Vagina (tissue), 2 donors: Measurements from ENCODE around the gene NGEF. TPM values are rescaled to one million over a fixed set of nuclear protein-coding genes. Genes with fewer than 3 reads are reported as not detected.

Experiments used
- DNase-seq, 2 donors: peaks; one replicate each; pipeline ENCODE4 v3.0.0-alpha.2; 2017; ENCODE audit errors: extremely low spot score in 2 of 2
- H3K27ac ChIP-seq: fragments of 200-600 bp; sonication (generic); one replicate; pipeline ENCODE4 v1.5.1; 2019
- H3K27me3 ChIP-seq: fragments of 200-600 bp; sonication (generic); one replicate; pipeline ENCODE4 v1.5.1; 2019
- H3K36me3 ChIP-seq, 2 donors: fragments of 200-600 bp; sonication (generic); one replicate each; pipeline ENCODE4 v1.5.1; 2017 to 2019
- H3K4me1 ChIP-seq: fragments of 200-600 bp; sonication (generic); one replicate; pipeline ENCODE4 v1.5.1; 2019
- H3K4me3 ChIP-seq, 2 donors: fragments of 200-600 bp; sonication (generic); 1 replicate in 1 of 2; 2 replicates in 1 of 2; pipeline ENCODE4 v1.5.1; 2016 to 2019
- H3K9me3 ChIP-seq: fragments of 200-600 bp; sonication (generic); one replicate; pipeline ENCODE4 v1.5.1; 2019
- POLR2A ChIP-seq, 2 donors: fragments of 450-650 bp; IDR thresholded peaks; one replicate each; pipeline ENCODE4 v1.6.1; 2017; ENCODE audit warnings: antibody characterized with exemption in 2 of 2, mild to moderate bottlenecking in 2 of 2, moderate library complexity in 2 of 2
- POLR2AphosphoS5 ChIP-seq, 2 donors: sonication (generic); formaldehyde crosslinking; IDR thresholded peaks; one replicate each; pipeline ENCODE4 v1.9.0; 2017; ENCODE audit warnings: antibody characterized with exemption in 2 of 2, mild to moderate bottlenecking in 2 of 2, low read depth in 1 of 2; ENCODE audit not compliant: insufficient read depth in 1 of 2
- intact Hi-C: fragments of 100-400 bp; cut with DNase I; formaldehyde crosslinking; loops from one replicate; pipeline ENCODE4 v1.15.1; 2023
- total RNA-seq: library from RNA; depleted of rRNA; stranded (reverse); fragments of >200 nt; gene quantifications from one replicate; pipeline ENCODE4 v1.2.3, GENCODE V29; 2016
- TF ChIP-seq, protein P1 (sequence below), 3 experiments: fragments of 450-650 bp in 2 of 3; fragments of 200-600 bp in 1 of 3; sonication (generic) in 1 of 3; IDR thresholded peaks; one replicate each; pipeline ENCODE4 v1.5.1; 2017 to 2019; ENCODE audit warnings: antibody characterized with exemption in 3 of 3, mild to moderate bottlenecking in 2 of 3, moderate library complexity in 2 of 3

Gene NGEF
- total RNA-seq, 1 donor from 2014 or later, result 4.9 TPM

DNA sequence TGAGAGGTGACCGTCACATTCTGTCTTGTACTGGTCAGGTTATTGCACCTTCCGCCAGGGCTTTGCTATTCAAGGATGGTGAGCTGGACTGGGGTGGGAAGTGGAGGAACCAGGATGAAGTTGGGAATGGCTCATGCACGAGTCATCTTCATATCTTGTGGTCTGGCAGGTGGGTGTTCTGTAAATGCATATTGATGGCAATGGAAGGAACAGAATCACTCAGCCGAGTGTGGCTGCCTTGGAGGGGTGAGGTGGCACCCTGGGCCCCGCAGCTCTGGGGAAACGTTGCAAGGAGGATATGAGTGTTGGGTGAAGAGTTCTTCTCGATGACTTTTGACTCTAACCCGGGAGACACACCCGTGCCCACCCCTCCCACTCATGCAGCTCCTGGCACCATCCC lies 20.6 kb upstream of the NGEF start:
- Histone ChIP-seq H3K27ac (no peak overlapping the region), H3K36me3 (no peaks in the 10 kb centered on the region), H3K4me1 (no peaks in the 10 kb centered on the region), H3K9me3 (no peaks in the 10 kb centered on the region), H3K27me3 (no peaks in the 10 kb centered on the region), H3K4me3 (no peak overlapping the region)
- intact Hi-C loops, result no loop called here
- TF ChIP-seq POLR2AphosphoS5 (IDR thresholded peaks at IDR 0.05; ENCODE audit: insufficient read depth in 1 of 2, low read depth in 1 of 2), result no peak
- no peak for TF ChIP-seq POLR2A (IDR thresholded peaks at IDR 0.05)
- TF ChIP-seq, protein P1, sequence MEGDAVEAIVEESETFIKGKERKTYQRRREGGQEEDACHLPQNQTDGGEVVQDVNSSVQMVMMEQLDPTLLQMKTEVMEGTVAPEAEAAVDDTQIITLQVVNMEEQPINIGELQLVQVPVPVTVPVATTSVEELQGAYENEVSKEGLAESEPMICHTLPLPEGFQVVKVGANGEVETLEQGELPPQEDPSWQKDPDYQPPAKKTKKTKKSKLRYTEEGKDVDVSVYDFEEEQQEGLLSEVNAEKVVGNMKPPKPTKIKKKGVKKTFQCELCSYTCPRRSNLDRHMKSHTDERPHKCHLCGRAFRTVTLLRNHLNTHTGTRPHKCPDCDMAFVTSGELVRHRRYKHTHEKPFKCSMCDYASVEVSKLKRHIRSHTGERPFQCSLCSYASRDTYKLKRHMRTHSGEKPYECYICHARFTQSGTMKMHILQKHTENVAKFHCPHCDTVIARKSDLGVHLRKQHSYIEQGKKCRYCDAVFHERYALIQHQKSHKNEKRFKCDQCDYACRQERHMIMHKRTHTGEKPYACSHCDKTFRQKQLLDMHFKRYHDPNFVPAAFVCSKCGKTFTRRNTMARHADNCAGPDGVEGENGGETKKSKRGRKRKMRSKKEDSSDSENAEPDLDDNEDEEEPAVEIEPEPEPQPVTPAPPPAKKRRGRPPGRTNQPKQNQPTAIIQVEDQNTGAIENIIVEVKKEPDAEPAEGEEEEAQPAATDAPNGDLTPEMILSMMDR (IDR thresholded peaks at IDR 0.05), result no peak
- no peak for DNase-seq

GRCh38 chr2:233032551-233033320 lies 19.7 kb upstream of the NGEF start, which contains the start of gene NEU2:
TSS of gene NEU2 (plus strand) at chr2:233032672. CDS start at chr2:233032672, 0 bp downstream.
- intact Hi-C loops, result no loop called here
- Histone ChIP-seq H3K9me3 (no peaks in the 10 kb centered on the region), H3K4me3 (no peak within 1 kb of the TSS), H3K4me1 (no peaks in the 10 kb centered on the region), H3K36me3 (no peaks in the 10 kb centered on the region), H3K27me3 (no peaks in the 10 kb centered on the region), H3K27ac (no peak within 1 kb of the TSS)
- no peak for DNase-seq
- TF ChIP-seq, protein P1 (IDR thresholded peaks at IDR 0.05), result no peak
- TF ChIP-seq POLR2A (IDR thresholded peaks at IDR 0.05) (no peak), POLR2AphosphoS5 (IDR thresholded peaks at IDR 0.05; ENCODE audit: insufficient read depth in 1 of 2, low read depth in 1 of 2) (no peak)

DNA sequence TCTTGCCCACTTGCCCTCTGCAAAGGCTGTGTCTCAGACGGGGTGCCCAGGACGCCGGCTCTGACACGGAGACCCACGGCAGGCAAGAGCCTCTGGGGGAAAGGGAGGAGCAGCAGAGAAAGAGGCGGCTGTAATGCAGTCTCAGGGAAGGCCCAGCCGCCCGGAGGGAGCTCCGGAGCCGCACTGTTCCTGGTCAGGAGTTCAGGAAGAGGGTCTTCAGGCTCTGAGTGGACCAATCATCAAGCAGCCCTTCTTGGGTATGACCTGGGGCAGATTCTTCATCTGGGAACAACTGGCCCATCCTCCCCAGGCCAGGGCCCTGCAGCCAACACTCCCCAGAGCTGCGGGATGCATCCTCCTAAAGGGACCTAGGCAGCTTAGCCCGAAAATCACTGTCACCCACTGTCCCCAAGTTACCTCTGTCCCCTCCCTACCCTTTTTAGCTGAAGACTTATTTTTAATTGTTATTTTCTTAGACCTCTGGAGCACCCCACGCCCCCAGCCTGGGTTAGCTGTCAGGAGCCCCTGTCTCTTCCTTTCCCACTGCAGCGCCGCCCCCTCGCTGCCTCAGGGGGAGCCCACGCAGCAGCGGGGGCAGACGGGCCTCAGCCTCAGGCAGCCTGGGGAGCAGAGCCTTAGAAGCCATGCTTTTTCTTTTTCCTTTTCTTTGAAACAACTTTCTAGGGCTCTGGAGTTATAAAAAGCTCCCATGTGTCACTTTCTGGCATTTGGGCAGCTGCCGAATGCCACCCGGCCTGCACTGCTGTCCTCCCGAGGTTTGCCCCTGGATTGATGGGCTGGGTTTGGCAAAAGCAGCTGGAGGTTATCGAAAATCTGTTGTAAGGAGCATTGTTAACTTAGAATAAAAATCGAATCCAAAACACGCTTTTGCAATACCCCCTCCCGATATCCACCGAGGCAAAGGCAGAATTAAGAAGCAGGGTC lies 18.8 kb upstream of the NGEF start:
- Histone ChIP-seq H3K4me1 (no peaks in the 10 kb centered on the region), H3K9me3 (no peaks in the 10 kb centered on the region), H3K27ac (no peak overlapping the region), H3K27me3 (no peaks in the 10 kb centered on the region), H3K36me3 (no peaks in the 10 kb centered on the region), H3K4me3 (no peak overlapping the region)
- no peak for DNase-seq
- intact Hi-C loops, result no loop called here
- TF ChIP-seq, protein P1 (IDR thresholded peaks at IDR 0.05), result no peak
- no peak for TF ChIP-seq POLR2AphosphoS5 (IDR thresholded peaks at IDR 0.05; ENCODE audit: insufficient read depth in 1 of 2, low read depth in 1 of 2)
- no peak for TF ChIP-seq POLR2A (IDR thresholded peaks at IDR 0.05)

GRCh38 chr2:233029321-233029720 lies 16.3 kb upstream of the NGEF start:
- no peak for DNase-seq
- H3K27ac ChIP-seq, result no peak overlapping the region
- intact Hi-C loops, result no loop called here
- H3K4me3 ChIP-seq, result no peak overlapping the region
- no peak for TF ChIP-seq POLR2A (IDR thresholded peaks at IDR 0.05)
- no peaks in the 10 kb centered on the region for H3K27me3 ChIP-seq
- H3K4me1 ChIP-seq, result no peaks in the 10 kb centered on the region
- no peaks in the 10 kb centered on the region for H3K36me3 ChIP-seq
- no peaks in the 10 kb centered on the region for H3K9me3 ChIP-seq

- intact Hi-C loops, result no loop called here
- H3K27ac ChIP-seq, result no peak overlapping the region
- H3K9me3 ChIP-seq, result no peaks in the 10 kb centered on the region
- no peak for TF ChIP-seq POLR2AphosphoS5 (IDR thresholded peaks at IDR 0.05; ENCODE audit: insufficient read depth in 1 of 2, low read depth in 1 of 2)
- TF ChIP-seq, protein P1 (IDR thresholded peaks at IDR 0.05), result no peak
- TF ChIP-seq POLR2A (IDR thresholded peaks at IDR 0.05), result no peak
- H3K27me3 ChIP-seq, result no peaks in the 10 kb centered on the region
- no peaks in the 10 kb centered on the region for H3K4me1 ChIP-seq
- no peak overlapping the region for H3K4me3 ChIP-seq
- DNase-seq, result no peak
- H3K36me3 ChIP-seq, result no peaks in the 10 kb centered on the region
Measured at GRCh38 chr2:233026198-233026813, 13.2 kb upstream of the NGEF start.
